HG02981 (cell line): ENCODE measurements around the gene ARF4.
"Not testable (repeated sequence)": the region's sequence is repeated elsewhere in the genome, so short reads cannot be mapped to it uniquely, and the experiment has no call there.

Experiments
- ATAC-seq: cut with Tn5 transposase; IDR thresholded peaks from one replicate; pipeline ENCODE4 v1.9.1; 2021; ENCODE audit warnings: mild to moderate bottlenecking, moderate library complexity; ENCODE audit not compliant: unreplicated experiment

ARF4 gene

GRCh38 chr3:57597127-57597923 is at the start of gene ARF4:
ARF4 (minus strand) TSS chr3:57597344; CDS start chr3:57597140, 204 bp downstream.
- ATAC-seq: peak; percentile 92

GRCh38 chr3:57646723-57647122 is 49.6 kb upstream of the ARF4 start:
- ATAC-seq: no peak

- no peak for ATAC-seq
These were observed 47.6 kb upstream of the ARF4 start for GRCh38 chr3:57644740-57645139.

GRCh38 chr3:57637391-57637790 is 40.2 kb upstream of the ARF4 start:
- ATAC-seq: no peak

- not testable (repeated sequence) for ATAC-seq
These were observed 37.1 kb upstream of the ARF4 start for GRCh38 chr3:57634259-57634658.

GRCh38 chr3:57627976-57628375 is 30.8 kb upstream of the ARF4 start:
- no peak for ATAC-seq

GRCh38 chr3:57624801-57625200 is 27.7 kb upstream of the ARF4 start:
- ATAC-seq: no peak

- no peak for ATAC-seq
These were observed 25.2 kb upstream of the ARF4 start for GRCh38 chr3:57622362-57622761.

- no peak for ATAC-seq
These were observed 20.6 kb upstream of the ARF4 start for GRCh38 chr3:57617739-57618138.

- ATAC-seq: no peak
These were observed 19.1 kb upstream of the ARF4 start for GRCh38 chr3:57616233-57616632.

- not testable (repeated sequence) for ATAC-seq
These were observed 14.7 kb upstream of the ARF4 start for GRCh38 chr3:57611870-57612269.

- ATAC-seq: no peak
These were observed 8.5 kb upstream of the ARF4 start for GRCh38 chr3:57605683-57606082.

GRCh38 chr3:57604971-57605370 is 7.8 kb upstream of the ARF4 start:
- no peak for ATAC-seq

- ATAC-seq: no peak
These were observed 3.1 kb upstream of the ARF4 start for GRCh38 chr3:57600195-57600594.

- ATAC-seq: no peak
These were observed 1.7 kb upstream of the ARF4 start for GRCh38 chr3:57598765-57599360.

- no peak for ATAC-seq
These were observed 533 bp downstream of the ARF4 start for GRCh38 chr3:57596495-57597126.

- ATAC-seq: no peak
These were observed 2.6 kb downstream of the ARF4 start for GRCh38 chr3:57594576-57594975.

GRCh38 chr3:57594144-57594543 is 3.0 kb downstream of the ARF4 start:
- no peak for ATAC-seq

GRCh38 chr3:57592306-57592705 is 4.8 kb downstream of the ARF4 start:
- ATAC-seq: no peak

- no peak for ATAC-seq
These were observed 9.2 kb downstream of the ARF4 start for GRCh38 chr3:57587905-57588304.

- no peak for ATAC-seq
These were observed 10.4 kb downstream of the ARF4 start for GRCh38 chr3:57586778-57587177.

- no peak for ATAC-seq
These were observed 13.6 kb downstream of the ARF4 start for GRCh38 chr3:57583544-57583943.
